NCI-H460 (cell line): Measurements from ENCODE around the gene PDS5A. TPM values are rescaled to one million over a fixed set of nuclear protein-coding genes. Genes with fewer than 3 reads are reported as not detected.
"Not testable (repeated sequence)": the region's sequence is repeated elsewhere in the genome, so short reads cannot be mapped to it uniquely, and the experiment has no call there.

Source experiments
- DNase-seq: peaks from one replicate; pipeline ENCODE4 v3.0.0-alpha.2; 2016; ENCODE audit warnings: low read depth; ENCODE audit errors: extremely low read depth
- total RNA-seq: library from RNA; depleted of rRNA; stranded (reverse); fragments of >200 nt; shearing (Covaris generic); gene quantifications from 2 replicates; pipeline ENCODE4 v1.2.3, GENCODE V29; 2014

The PDS5A gene
- total RNA-seq, 1 experiment from 2014 or later, result 92.7 TPM

GRCh38 chr4:39840516-39840915 is 137.2 kb downstream of the PDS5A start:
- not testable (repeated sequence) for DNase-seq

- DNase-seq, result no peak
These were observed 137.7 kb downstream of the PDS5A start for GRCh38 chr4:39840027-39840426.

DNA sequence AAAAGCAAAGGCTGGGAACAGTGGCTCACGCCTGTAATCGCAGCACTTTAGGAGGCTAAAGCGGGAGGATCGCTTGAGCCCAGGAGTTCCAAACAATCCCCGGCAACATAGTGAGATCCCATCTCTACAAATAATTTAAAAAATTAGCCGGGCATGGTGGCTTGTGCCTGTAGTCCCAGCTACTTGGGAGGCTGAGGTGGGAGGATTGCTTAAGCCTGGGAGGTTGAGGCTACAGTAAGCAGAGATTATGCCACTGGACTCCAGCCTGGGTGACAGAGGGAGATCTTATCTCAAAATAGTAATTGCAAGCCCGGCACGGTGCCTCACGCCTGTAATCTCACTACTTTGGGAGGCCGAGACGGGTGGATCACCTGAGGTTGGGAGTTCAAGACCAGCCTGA is 139.3 kb downstream of the PDS5A start:
- DNase-seq, result not testable (repeated sequence)

- no peak for DNase-seq
These were observed 143.4 kb downstream of the PDS5A start for GRCh38 chr4:39834269-39834668.

DNA sequence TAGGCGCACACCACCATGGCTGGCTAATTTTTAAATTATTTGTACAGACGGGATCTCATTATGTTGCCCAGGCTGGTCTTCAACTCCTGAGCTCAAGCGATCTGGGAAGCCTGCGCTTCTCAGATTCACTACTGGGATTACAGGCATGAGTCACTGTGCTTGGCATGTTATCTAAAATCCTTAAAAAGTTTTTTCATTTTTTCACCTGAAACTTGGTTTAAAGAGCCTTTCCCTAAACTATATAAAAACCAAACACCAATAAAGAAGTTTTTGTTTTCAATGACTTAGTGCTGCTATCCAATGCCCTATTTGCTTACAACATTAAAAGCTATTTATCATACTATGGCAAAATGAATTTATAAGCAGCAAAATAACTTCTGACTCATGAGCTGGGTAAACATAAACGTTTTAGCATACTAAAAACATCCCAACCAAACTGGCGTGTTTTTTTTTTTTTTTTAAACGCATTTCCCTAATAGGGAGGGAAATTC is 151.9 kb downstream of the PDS5A start:
- DNase-seq, result no peak

GRCh38 chr4:39825090-39825489 is 152.6 kb downstream of the PDS5A start:
- DNase-seq, result no peak

- DNase-seq, result peak; percentile 27
These were observed 154.5 kb downstream of the PDS5A start for GRCh38 chr4:39823191-39823590.

DNA sequence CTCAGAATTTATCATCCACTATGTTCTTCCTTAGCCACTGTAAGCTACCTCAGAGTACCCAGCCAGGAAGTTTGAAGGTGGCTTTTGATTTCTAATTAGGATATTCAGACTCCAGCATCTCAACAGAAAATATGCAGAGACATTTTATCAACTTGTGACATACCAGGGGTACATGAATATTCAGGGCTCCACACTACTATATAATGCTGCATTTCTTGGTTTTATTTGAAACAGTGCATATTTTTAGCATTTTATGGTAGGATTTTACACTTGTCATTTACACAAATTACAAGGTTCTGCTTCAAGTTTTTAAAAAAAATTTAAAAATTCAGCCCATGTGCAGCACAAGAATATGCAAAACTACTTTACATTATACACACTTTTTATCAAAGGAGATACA is 155.0 kb downstream of the PDS5A start:
- no peak for DNase-seq

DNA sequence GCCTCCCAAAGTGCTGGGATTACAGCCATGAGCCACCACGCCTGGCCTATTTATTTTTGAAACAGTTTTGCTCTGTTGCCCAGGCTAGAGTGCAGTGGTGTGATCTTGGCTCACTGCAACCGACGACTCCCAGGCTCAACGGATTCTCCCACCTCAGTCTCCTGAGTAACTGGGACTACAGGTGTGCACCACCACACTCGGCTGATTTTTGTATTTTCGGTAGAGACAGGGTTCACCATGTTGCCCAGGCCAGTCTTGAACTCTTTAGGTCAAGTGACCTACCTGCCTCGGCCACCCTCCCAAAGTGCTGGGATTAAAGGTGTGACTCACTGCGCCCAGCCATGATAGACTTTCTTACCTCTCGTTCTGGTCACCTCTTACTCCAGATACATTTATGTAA is 155.8 kb downstream of the PDS5A start:
- DNase-seq, result no peak

DNA sequence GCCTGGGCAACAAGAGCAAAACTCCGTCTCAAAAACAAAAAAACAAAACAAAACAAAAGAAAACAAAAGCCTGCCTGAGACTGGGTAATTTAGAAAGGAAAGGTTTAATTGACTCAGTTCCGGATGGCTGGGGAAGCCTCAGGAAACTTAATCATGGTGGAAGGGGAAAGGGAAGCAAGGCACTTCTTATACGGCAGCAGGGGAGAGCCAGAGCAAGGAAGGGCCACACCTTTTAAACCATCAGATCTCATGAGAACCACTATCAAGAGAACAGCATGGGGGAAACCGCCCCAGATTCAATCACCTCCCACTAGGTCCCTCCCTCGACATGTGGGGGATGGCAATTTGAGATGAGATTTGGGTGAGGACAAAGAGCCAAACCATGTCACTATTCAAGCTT is 157.5 kb downstream of the PDS5A start:
- DNase-seq, result no peak

DNA sequence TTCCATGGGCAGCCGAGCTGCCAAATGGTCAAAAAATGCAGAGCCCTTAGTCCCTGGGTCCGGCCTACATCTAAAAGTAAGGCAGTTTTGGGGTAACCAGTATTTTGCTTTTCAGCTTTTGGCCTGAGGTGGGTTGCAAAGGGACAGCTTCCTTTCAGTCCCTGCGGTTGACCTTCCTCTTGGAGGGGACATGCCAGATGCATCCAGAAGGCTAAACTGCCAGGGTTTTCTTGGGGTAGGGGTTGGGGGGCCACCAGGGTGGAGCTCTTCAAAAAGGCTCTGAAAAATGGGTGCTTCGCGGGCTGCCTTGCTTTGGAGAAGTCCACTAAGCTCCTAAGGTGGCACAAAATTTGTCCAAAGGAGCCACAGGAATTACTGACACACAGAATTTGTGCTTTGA is 159.1 kb downstream of the PDS5A start:
- DNase-seq, result no peak

DNA sequence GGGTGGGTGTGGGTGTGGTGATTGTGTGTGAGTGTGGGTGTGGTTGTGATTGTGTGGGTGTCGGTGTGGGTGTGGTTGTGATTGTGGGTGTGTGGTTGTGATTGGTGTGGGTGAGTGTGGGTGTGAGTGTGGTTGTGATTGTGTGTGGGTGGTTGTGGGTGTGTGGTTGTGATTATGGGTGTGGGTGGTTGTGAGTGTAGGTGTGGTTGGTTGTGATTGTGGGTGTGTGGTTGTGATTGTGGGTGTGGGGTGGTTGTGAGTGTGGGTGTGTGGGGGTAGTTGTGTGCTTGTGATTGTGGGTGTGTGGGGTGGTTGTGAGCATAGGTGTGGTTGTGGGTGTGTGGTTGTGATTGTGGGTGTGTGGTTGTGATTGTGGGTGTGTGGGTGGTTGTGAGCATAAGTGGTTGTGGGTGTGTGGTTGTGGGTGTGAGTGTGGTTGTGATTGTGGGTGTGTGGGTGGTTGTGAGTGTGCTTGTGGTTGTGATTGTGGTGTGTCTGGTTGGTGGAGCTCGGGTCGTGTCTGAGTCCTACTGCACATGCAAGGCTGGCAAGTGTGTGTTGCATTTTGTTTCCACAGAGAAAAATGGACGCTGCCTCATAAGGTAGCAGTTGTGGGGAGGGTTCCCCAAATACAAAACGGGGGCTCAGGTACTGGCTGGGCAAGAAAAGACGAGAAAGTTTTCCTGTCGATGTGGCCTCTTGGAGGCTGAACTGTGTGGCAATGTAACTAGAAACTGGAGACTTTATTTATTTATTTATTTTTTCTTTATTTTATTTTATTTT is 163.1 kb downstream of the PDS5A start:
- DNase-seq, result no peak

- DNase-seq, result not testable (repeated sequence)
These were observed 163.9 kb downstream of the PDS5A start for GRCh38 chr4:39813761-39814160.

DNA sequence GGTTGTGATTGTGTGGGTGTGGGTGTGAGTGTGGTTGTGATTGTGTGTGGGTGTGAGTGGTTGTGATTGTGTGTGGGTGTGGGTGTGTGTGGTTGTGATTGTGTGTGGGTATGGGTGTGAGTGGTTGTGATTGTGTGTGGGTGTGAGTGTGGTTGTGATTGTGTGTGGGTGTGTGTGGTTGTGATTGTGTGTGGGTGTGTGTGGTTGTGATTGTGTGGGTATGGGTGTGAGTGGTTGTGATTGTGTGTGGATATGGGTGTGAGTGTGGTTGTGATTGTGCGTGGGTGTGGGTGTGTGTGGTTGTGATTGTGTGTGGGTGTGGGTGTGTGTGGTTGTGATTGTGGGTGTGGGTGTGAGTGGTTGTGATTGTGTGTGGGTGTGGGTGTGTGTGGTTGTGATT is 164.7 kb downstream of the PDS5A start:
- DNase-seq, result not testable (repeated sequence)

DNA sequence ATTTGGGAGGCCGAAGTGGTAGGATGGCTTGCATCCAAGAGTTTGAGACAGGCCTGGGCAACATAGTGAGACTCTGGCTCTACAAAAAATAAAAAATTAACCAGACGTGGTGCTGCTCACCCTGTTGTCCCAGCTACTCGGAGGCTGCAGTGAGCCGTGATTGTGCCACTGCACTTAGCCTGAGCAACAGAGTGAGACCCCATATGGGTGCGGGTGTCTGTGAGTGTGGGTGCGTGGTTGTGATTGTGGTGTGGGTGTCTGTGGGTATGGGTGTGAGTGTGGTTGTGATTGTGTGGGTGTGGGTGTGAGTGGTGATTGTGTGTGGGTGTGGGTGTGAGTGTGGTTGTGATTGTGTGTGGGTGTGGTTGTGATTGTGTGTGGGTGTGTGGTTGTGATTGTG is 165.2 kb downstream of the PDS5A start:
- DNase-seq, result no peak

GRCh38 chr4:39808231-39808749 is 169.4 kb downstream of the PDS5A start:
- no peak for DNase-seq

- DNase-seq, result no peak
These were observed 175.7 kb downstream of the PDS5A start for GRCh38 chr4:39802005-39802404.

GRCh38 chr4:39792976-39793375 is 184.7 kb downstream of the PDS5A start:
- not testable (repeated sequence) for DNase-seq

- DNase-seq, result no peak
These were observed 185.2 kb downstream of the PDS5A start for GRCh38 chr4:39792529-39792928.

GRCh38 chr4:39792128-39792527 is 185.6 kb downstream of the PDS5A start:
- no peak for DNase-seq

- DNase-seq, result no peak
These were observed 190.9 kb downstream of the PDS5A start for GRCh38 chr4:39786838-39787237.

DNA sequence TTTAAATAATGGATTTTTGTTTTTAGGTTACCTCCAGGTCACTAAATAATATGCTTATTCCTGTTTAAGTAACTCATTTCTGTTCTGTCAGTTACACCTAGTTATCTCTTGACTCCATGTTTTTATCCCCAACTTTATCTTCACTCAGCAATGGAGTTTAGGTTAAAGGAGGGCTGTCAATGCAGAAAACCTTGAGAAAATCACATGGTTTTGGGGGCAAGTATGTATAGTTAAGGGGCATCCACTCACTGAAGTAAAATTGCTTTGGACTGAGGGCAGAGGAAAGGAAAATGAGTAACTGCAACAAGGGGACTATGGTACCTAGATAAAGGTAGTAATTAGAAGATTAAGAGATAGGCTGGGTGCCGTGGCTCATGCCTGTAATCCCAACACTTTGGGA is 192.6 kb downstream of the PDS5A start:
- DNase-seq, result no peak
